ELF-1 (cell line): ENCODE results near the gene MYO1E.
"Not testable (repeated sequence)": the region's sequence is repeated elsewhere in the genome, so short reads cannot be mapped to it uniquely, and the experiment has no call there.

Experiments
- DNase-seq: peaks from one replicate; pipeline ENCODE4 v3.0.0-alpha.2; 2016; ENCODE audit warnings: low read depth, low spot score

The MYO1E gene

GRCh38 chr15:59168536-59168935 is 204.1 kb downstream of the MYO1E start:
- no peak for DNase-seq

DNA sequence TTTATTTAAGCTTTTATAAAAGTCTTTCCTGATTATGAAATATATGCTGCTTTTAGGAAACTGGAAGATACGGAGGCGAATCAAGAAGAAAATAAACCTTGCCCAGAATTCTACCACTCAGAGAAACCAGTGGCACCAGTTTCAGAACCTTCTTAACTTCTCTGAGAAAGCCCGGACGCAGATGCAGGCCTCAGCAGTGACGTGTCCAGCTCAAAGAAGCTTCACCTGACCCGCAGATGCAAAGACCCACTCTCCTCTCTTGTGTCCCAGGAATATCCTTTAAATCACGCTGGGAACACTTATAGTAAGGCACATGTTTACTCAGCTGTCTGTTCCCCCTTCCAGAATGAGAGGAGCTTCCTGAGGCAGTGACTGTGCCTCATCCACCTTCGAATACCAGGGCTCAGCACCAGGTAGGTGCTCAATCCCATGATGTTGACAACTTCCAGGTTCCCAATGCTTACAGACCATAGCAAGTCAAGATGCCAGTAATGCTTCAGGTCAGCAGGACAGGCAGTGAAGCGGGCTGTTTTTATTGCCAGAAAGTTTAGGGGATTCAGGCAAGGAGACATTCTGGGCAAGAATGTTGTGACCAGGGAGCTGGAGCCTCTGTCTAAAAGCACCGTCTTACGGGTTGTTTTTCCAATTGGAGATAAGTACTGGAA is 205.9 kb downstream of the MYO1E start:
- no peak for DNase-seq

DNA sequence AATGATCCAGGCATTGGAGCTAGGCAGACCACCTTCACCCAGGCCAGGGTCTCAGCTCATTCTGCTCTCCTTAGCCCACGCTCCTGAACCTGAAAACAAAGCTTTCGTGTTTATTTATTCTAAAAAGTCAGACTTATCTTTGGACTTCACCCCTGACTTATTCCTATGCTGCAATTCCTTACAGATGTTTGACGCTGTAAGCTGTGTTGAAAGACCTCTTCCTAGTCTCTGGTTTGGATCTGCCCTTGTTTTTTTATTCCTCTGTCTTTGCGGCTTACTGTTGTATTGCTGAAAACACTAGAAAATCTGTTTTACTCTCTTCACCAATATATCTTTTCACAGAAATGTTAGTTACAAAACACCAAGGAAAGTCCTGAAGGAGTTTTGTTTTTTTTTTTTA is 206.5 kb downstream of the MYO1E start:
- DNase-seq: no peak

- DNase-seq: no peak
Measured at GRCh38 chr15:59165726-59166125, 206.9 kb downstream of the MYO1E start.

DNA sequence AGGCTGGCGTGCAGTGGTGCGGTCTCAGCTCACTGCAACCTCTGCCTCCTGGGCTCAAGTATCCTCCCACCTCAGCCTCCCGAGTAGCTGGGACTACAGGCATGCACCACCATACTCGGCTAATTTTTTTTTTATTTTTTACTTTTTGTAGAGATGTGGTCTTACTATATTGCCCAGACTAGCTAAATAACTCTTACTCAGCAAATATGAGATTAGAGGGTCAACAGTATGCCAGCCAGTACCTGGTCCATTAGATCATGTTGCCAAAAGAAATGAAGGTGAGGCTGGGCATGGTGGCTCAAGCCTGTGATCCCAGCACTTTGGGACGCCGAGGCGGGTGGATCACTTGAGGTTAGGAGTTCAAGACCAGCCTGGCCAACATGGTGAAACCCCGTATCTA is 210.6 kb downstream of the MYO1E start:
- DNase-seq: not testable (repeated sequence)

DNA sequence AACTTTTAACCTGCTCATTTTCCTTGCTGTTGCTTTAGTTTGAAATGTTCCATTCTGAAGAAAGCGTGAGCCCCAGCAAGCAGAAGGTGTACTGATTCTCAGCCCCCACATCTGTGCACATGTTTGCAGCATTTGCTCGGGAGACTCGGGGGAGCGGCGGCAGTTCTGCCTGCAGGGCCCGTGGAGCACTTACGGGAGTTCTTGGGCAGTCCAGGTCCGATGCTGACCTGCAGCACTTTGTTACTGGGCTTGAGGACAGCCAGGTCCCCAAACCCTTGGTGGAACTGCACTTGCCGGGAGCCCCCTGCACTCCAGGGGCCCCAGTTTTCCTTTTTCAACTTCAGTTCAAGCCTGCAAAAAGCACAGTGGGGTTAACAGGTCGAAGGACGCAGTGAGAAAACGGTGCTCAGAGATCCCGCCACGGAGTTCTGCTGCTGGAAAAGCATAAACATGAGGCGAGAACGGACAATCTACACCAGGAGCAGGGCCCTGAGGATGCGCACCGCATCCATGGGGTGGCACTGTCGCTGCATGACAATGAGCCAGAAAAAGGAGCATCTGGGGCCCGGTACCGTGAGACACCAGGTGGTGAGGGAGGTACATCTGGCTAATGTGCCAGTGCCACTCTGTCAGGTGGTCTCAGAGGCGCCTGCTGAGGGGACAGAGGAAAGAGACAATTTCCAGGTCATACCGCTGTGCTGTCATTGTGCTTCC is 211.6 kb downstream of the MYO1E start:
- DNase-seq: peak; percentile 59

DNA sequence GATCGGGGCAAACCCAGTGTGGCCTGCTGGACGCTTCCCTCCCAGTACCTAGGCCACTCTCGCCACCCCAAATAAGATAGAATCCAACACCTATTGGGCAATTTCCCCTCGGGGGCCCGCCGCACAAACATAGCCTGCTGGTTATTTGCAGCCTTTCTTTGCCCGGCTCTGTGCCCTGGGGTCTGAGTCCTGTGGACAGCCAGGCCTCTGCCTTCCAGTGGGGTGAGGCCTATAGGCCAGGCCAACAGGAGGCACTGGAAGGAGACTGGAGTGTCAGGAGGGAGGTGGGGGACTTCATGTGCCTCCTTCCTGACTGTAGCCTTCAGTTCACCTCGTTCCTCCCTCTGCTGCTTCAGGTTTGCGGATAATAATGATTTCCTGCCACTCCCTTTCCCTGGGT is 213.5 kb downstream of the MYO1E start:
- DNase-seq: no peak

- no peak for DNase-seq
Measured at GRCh38 chr15:59158701-59159034, 214.0 kb downstream of the MYO1E start.

DNA sequence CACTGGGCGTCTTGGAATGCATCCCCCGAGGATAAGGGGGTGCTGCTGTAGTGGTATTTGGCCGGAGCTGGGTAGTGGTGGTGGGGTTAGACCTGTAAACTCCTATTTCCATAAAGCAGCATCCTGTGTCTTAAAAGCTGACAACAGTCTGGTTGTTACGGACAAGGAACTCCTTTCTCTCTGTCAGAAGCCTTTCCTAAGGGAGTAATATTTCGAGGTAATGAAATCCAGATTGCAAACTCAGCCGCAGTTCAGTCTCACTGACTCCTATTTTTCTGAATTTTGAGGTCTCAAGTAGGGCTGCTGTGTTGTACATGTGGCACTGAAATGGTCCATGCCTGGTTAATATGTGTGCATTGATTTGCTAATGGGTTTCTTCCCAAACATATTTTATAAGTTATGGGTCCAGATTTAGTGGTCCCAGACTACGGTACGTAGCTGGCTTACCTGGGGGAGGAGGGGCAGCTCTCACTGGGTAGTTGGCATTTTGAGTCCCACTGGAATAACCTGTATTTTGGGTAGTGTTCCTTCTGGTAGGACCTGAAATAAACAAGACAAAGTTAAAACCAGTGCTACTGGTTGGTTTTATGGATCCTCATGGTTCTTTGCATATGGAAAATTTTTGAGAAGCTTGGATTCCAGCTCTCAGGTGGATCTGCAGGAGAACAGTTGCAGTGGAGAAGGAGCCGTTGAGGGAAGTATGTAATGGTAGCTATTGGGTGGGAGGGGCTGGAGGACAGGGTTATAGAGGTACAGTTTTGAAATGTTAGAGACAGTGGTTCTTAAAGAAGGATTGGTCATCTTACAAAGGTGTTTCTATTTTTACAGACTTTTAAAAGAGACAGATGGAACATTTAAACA is 214.6 kb downstream of the MYO1E start:
- DNase-seq: no peak

DNA sequence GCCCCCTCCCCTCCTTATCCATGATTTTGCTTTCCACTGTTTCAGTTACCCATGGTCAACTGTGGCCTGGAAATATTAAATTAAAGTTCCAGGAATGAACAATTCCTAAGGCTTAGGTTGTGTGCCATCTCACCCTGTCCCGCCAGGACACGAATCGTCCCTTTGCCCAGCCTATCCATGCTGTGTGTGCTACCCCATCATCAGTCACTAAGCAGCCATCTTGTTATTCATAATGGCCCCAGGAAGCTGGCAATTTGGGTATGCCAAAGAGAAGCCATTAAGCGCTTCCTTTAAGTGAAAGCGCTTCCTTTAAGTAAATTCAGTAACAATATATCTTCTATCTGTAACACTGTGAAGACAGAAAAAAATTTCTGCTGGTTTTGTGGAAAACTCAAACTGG is 215.3 kb downstream of the MYO1E start:
- DNase-seq: no peak

DNA sequence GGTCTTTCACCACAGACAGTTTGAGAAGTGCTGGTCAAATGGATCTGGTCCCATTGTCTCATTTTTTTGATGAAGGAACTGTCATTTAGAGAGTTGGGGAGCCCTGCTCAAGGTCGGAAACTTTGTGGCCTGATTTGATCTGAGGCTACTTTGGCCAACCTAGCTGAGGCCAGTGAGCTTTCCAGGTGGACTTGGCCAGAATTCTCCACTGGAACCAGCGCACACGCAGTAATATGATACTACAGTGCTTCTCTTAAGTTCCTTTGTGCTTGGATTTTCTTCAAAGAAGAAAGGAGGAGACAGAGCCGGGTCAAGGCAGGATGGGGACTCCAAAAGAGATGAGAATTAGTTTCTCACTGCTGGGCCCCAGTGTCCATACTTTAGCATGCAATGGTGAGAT is 217.2 kb downstream of the MYO1E start:
- no peak for DNase-seq

DNA sequence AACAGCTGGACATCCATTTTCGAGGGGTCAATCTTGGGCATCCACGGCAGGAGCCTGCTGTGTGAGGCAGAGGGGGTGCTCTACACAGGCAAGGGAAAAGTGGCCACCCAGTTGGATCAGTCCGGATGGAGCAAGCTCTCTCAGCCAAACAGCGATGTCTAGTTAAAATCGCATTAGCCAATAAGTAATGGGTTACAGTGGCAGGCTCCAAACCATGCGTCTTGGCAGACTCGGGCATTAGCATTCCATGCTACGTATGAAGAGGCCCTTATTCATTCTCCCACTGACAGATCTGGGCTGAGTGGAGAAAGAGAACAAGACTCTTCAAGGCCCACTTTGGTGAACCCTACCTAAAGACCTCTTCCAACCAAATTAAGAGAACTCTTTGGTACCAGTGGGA is 218.4 kb downstream of the MYO1E start:
- no peak for DNase-seq

DNA sequence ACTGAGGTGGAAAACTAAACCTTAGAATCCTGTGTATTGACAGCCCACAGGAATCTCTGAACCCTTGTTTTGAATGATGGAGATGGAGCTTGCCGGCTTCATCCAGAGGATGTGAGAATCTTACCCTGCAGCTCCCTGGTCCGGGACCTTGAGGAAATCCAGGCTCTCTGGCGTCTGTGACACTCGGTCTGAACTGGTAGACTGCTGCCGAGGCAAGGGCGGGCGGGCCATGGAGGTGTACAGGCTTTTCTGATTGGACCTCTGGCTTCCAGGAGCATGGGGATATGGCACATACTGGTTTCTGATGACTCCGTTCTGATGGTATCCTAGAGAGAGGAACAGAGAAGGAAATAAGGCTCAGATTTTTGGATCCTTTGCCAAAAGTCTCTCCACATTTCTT is 219.2 kb downstream of the MYO1E start:
- no peak for DNase-seq

DNA sequence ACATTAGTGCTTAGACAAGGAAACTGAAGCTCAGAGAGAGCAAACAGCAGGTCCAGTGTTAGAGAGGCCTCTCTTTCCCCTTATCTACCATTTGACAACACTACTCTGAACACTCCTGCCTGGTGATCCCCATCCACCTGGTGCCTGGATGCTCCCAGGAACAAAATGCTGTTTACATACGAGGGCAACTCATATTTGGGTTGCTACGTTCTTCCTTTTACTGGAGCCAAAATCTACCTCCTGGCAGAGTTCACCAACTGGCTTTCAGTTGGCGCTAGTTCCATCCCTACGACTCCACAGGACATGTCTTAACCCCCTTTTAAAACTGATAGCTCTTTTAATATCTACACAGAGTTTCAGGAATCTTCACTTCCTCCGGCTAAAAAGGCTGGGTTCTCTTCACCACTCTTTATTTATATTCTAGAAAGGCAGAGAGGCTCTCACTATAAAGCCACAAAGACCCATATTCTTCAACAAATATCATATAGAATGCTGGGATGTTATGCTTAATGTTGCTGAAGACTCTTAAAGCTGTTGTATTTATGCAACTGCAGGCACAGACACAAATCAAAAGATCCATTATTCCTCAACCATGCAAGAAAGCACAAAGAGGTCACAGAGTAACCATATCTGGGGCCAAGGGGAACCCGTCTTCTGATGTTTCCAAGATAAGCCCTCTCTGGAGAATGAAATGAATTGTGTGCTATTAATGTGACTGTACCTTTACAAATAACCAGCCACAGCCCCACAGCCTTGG is 219.8 kb downstream of the MYO1E start:
- no peak for DNase-seq

- no peak for DNase-seq
Measured at GRCh38 chr15:59150185-59150584, 222.5 kb downstream of the MYO1E start.

DNA sequence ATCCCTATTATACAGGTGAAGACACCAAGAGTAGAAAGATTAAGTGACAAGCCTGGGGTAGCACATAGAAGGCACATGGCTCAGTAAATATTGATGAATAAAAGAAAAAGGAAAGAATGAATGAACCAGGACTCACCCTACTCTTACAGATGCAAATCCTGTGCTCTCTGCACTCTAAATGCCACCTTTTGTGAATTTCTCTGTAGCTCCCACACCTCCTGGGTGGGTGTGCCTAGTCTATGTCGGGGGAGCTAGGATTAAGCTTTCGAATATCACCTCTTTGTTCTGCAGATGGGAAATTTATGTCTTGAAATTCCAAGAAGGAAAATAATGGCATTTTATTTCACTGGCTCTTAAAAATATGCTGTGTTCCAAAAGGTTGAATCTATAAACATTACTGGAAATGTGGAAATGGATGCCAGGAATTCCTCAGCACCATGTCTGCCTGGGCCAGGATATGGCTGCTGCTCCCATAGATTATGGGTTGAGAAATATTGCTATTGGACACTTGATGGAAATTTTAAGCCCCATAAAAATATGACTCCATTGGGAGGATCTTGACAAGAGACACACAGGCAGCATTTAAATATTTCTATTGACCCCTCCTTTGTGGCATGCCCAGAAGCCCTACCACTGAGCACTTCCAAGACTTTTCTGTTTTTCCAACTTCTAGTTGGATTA is 224.4 kb downstream of the MYO1E start:
- DNase-seq: no peak

DNA sequence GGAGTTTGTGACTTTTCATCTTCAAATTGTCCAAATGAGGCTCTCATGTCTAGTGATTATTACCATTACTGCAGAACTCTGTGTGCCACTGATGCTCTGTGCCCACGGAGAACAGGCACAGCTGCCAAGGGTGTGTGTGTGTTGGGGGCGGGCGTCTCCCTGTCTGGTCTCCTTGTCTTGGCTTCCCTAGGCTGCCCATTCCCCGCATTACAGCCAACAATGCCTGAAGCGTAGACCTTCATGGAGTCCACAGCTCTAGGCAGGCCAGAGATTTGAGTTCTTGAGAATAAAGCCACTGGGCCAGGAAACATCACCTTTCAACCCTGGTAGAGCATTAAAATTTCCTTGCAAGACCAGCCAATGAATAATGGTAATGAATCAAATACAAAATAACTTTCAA is 225.0 kb downstream of the MYO1E start:
- DNase-seq: no peak

DNA sequence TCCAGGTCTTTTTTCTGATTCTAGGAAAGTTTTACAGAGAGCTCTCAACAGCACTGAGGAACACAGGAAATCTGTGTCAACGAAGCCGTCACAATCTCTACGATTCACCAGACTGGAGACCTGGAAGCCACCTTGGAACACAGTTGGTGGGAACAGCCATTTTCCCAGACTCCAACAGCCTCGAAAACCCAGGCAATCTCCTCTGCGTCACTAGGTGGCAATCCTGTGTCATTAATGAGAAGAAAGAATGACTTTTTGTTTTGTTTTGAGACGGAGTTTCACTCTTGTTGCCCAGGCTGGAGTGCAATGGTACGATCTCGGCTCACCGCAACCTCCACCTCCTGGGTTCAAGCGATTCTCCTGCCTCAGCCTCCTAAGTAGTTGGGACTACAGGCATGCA is 228.1 kb downstream of the MYO1E start:
- not testable (repeated sequence) for DNase-seq

GRCh38 chr15:59143281-59143680 is 229.4 kb downstream of the MYO1E start:
- DNase-seq: no peak

DNA sequence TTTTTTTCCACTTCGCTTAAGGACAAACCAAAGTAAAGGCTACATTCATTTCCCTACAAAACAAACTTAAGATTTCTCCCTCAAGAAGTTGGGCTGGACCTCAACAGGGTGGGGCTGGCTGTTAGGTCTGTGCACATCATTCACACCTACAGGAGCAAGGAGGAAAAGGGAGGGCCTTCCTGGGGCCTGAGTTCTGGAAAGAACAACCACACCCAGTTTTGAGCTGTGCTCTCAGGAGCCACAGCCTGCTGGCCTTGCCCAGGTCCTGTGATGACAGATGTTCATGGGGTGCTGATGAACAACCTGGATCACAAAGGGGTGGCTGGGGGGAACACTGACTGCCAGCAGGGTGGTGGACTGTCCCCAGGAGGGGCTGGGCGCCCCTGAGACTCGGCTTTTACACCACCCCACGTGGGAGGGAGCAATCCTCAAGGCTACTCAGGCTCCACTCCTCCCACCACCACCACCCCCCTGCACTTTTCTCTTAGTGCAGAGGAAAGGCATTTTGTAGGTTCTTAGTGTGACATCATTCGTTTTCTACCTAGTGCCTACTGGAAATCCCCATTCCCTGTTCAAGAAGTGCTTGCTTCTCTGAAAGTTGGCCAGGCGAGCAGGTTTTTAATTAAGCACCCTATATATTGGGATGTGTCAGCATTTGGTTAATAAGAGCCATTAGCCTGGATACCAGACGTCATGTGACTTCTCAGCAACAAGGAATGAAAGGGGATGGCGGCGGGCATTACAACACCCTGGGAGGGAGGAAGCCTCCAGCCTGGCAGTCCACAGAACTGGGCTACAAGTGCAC is 232.0 kb downstream of the MYO1E start:
- no peak for DNase-seq

DNA sequence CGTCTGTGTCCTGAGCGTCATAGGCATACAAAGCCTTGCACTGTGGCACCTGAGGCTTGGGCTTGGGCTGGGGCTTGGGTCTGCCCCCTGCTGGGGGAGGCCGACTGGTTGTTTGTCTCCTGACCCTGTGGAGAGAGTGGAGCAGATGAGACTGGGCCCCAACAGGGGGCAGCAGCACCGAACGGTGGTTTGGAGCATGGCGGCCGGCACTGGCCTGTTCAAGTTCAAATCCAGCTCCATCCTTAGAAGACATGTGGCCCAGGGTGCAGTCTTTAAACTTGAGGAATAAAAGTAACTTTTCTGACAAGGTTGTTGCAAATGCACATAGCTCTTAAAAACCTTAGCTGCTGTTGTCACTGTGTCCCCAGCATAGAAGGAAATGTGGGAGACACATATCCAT is 234.4 kb downstream of the MYO1E start:
- peak; percentile 89 for DNase-seq
